GM12865 (cell line): Measurements from ENCODE around the gene DSP.

Experiments used
- DNase-seq: peaks from one replicate; pipeline ENCODE4 v3.0.0; 2010; ENCODE audit warnings: low read depth
- H3K4me3 ChIP-seq: 2 replicates; pipeline ENCODE4 v1.5.1; 2011; ENCODE audit warnings: mild to moderate bottlenecking, low read depth, low read length, control low read depth
- TF ChIP-seq, protein P1 (sequence below): IDR thresholded peaks from 2 replicates; pipeline ENCODE4 v1.5.1; 2011; ENCODE audit warnings: low read length, control low read depth, low read depth, inconsistent platforms; ENCODE audit not compliant: insufficient read depth; ENCODE audit errors: missing control alignments

DSP gene

GRCh38 chr6:7502743-7503142 is 38.7 kb upstream of the DSP start:
- no peak overlapping the region for H3K4me3 ChIP-seq
- TF ChIP-seq, protein P1, sequence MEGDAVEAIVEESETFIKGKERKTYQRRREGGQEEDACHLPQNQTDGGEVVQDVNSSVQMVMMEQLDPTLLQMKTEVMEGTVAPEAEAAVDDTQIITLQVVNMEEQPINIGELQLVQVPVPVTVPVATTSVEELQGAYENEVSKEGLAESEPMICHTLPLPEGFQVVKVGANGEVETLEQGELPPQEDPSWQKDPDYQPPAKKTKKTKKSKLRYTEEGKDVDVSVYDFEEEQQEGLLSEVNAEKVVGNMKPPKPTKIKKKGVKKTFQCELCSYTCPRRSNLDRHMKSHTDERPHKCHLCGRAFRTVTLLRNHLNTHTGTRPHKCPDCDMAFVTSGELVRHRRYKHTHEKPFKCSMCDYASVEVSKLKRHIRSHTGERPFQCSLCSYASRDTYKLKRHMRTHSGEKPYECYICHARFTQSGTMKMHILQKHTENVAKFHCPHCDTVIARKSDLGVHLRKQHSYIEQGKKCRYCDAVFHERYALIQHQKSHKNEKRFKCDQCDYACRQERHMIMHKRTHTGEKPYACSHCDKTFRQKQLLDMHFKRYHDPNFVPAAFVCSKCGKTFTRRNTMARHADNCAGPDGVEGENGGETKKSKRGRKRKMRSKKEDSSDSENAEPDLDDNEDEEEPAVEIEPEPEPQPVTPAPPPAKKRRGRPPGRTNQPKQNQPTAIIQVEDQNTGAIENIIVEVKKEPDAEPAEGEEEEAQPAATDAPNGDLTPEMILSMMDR, result no peak
- no peak for DNase-seq

GRCh38 chr6:7504041-7504440 is 37.4 kb upstream of the DSP start:
- no peak for DNase-seq
- TF ChIP-seq, protein P1, result no peak
- H3K4me3 ChIP-seq, result no peak overlapping the region

DNA sequence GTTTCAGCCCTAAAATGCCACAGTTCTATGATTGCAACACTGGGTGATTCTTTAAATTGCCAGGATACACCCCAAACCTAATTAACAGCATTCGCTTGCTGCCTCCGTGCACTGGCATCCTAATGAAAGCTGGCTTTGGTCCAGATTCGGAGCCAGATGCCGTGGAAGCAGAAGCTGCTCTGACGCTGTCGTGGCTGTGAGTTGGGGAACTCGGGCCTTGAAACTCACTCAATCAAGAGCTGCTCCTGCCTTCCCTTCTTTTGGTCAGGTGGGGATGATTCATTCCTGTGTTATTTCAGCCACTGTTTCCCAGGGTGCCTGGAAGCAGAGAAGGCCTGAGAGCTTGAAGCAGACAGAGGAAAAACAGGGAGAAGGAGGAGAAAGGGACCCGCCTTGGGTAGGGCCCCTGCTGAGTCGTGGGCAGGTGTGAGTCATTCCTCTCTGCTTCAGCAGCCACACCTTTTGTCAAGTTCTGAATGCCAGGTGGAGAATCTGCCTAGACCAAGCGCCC is 36.2 kb upstream of the DSP start:
- no peak for DNase-seq
- TF ChIP-seq, protein P1, result no peak
- H3K4me3 ChIP-seq, result no peak overlapping the region

DNA sequence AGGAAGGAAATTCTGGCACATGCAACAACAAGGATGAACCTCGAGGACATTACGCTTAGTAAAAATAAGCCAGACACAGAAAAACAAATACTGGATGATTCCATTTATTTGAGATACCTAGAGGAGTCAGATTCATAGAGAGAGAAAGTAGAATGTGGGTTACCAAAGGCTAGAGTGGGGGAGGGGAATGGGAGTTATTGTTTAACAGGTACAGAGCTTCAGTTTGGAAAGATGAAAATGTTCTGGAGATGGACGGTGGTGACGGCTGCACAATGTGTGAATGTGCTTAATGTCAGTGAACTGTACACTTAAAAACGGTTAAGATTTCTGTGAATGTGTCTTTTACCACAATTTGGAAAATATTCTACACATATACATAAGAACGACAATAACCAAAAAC is 33.9 kb upstream of the DSP start:
- TF ChIP-seq, protein P1, result no peak
- DNase-seq, result no peak
- H3K4me3 ChIP-seq, result no peak overlapping the region

- TF ChIP-seq, protein P1, result no peak
Measured at GRCh38 chr6:7512320-7512719, 29.2 kb upstream of the DSP start.

GRCh38 chr6:7513529-7513928 is 27.9 kb upstream of the DSP start:
- no peak for DNase-seq
- TF ChIP-seq, protein P1, result no peak
- H3K4me3 ChIP-seq, result no peak overlapping the region

More at GRCh38 chr6:7512320-7512719, 29.2 kb upstream of the DSP start:
- DNase-seq, result no peak
- H3K4me3 ChIP-seq, result no peak overlapping the region

DNA sequence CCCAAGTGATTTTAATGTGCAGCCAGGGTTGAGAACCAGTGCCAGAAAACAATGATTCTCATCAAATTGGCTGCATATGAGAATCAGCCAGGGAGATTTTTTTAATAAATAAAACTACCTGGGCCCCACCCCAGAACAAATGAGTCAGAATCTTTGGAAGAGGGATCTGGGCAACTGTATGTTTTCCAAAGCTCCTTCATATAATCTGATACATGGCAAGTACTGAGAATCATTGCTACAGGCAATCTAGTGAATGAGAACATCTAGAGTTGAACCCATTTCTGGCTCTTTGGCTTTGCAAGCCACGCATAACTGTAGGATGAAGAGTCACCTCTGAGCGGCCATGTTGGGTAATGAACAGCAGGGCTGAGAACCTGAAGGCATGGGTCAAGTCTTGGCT is 26.1 kb upstream of the DSP start:
- H3K4me3 ChIP-seq, result no peak overlapping the region
- no peak for DNase-seq
- TF ChIP-seq, protein P1, result no peak
